GM12872 (cell line): ENCODE data around the gene MAML3.

ENCODE experiments used
- CTCF ChIP-seq: IDR thresholded peaks from 3 replicates; pipeline ENCODE4 v1.5.1; 2011; ENCODE audit warnings: low read depth, mild to moderate bottlenecking, low read length, moderate library complexity; ENCODE audit not compliant: insufficient read depth

MAML3 gene

GRCh38 chr4:140027101-140027500 is 126.9 kb downstream of the MAML3 start:
- TF ChIP-seq CTCF = no peak

- no peak for TF ChIP-seq CTCF
These were observed 128.5 kb downstream of the MAML3 start for GRCh38 chr4:140025470-140025869.

GRCh38 chr4:140020457-140021361 is 133.3 kb downstream of the MAML3 start:
- TF ChIP-seq CTCF = no peak

GRCh38 chr4:140019619-140020347 is 134.2 kb downstream of the MAML3 start:
- TF ChIP-seq CTCF = no peak

- TF ChIP-seq CTCF = no peak
These were observed 134.9 kb downstream of the MAML3 start for GRCh38 chr4:140018931-140019618.

GRCh38 chr4:140014284-140014683 is 139.7 kb downstream of the MAML3 start:
- no peak for TF ChIP-seq CTCF
